HepG2 (cell line): ENCODE measurements around the gene XPR1. TPM values are rescaled to one million over a fixed set of nuclear protein-coding genes. Genes with fewer than 3 reads are reported as not detected.
A peak's percentile ranks its signal among the peaks of the same experiment; 100 is the strongest.

Source experiments
- ATF7-NPFF ChIP-seq: sonication (generic); formaldehyde crosslinking; IDR thresholded peaks from 2 replicates; pipeline ENCODE4 v1.8.1; 2023; ENCODE audit warnings: mild to moderate bottlenecking, low read depth, missing genetic modification reagents, moderate library complexity
- CREB3 ChIP-seq: sonication (generic); formaldehyde crosslinking; IDR thresholded peaks from 2 replicates; pipeline ENCODE4 v1.5.0; 2020; ENCODE audit warnings: missing genetic modification reagents
- ELK4 ChIP-seq: sonication (generic); formaldehyde crosslinking; IDR thresholded peaks from 2 replicates; pipeline ENCODE4 v1.9.0; 2021; ENCODE audit warnings: missing genetic modification reagents, borderline replicate concordance
- ERF ChIP-seq: IDR thresholded peaks from 2 replicates; pipeline ENCODE4 v1.6.1; 2018; ENCODE audit warnings: missing biosample characterization, missing genetic modification reagents
- HIC2 ChIP-seq: sonication (generic); formaldehyde crosslinking; IDR thresholded peaks from 2 replicates; pipeline ENCODE4 v1.9.0; 2022; ENCODE audit warnings: low read depth, missing genetic modification reagents
- HMG20A ChIP-seq: IDR thresholded peaks from 2 replicates; pipeline ENCODE4 v1.6.1; 2016; ENCODE audit warnings: borderline replicate concordance
- HOMEZ ChIP-seq: IDR thresholded peaks from 2 replicates; pipeline ENCODE4 v1.6.1; 2016; ENCODE audit warnings: low read depth
- MIXL1 ChIP-seq: IDR thresholded peaks from 2 replicates; pipeline ENCODE4 v1.6.1; 2016
- PRDM10 ChIP-seq: sonication (generic); formaldehyde crosslinking; IDR thresholded peaks from 2 replicates; pipeline ENCODE4 v1.4.0; 2020; ENCODE audit warnings: low read depth, missing genetic modification reagents
- ZKSCAN5 ChIP-seq: sonication (generic); formaldehyde crosslinking; IDR thresholded peaks from 2 replicates; pipeline ENCODE4 v1.5.1; 2020; ENCODE audit warnings: mild to moderate bottlenecking, missing genetic modification reagents
- ZMYM2 ChIP-seq: sonication (generic); formaldehyde crosslinking; IDR thresholded peaks from 2 replicates; pipeline ENCODE4 v1.8.0; 2022; ENCODE audit warnings: mild to moderate bottlenecking, missing genetic modification reagents
- ZNF3 ChIP-seq: IDR thresholded peaks from 2 replicates; pipeline ENCODE4 v1.7.0; 2017; ENCODE audit warnings: inconsistent platforms
- ZSCAN29 ChIP-seq: sonication (generic); formaldehyde crosslinking; conservative IDR thresholded peaks from 2 replicates; pipeline ENCODE4 v1.4.0; 2020; ENCODE audit warnings: mild to moderate bottlenecking, missing genetic modification reagents
- ZSCAN30 ChIP-seq: sonication (generic); formaldehyde crosslinking; IDR thresholded peaks from 2 replicates; pipeline ENCODE4 v1.5.0; 2020; ENCODE audit warnings: mild to moderate bottlenecking, missing genetic modification reagents
- ZSCAN5A ChIP-seq: sonication (generic); formaldehyde crosslinking; IDR thresholded peaks from 2 replicates; pipeline ENCODE4 v1.8.0; 2022; ENCODE audit warnings: mild to moderate bottlenecking, missing genetic modification reagents, borderline replicate concordance
- polyA plus RNA-seq, 8 experiments: library from polyadenylated mRNA; depleted of rRNA in 3 of 8; stranded (reverse) in 7 of 8; unstranded in 1 of 8; fragments of >200 nt; fragmentation: Illumina TruSeq in 4 of 8; extraction: Trizol in 4 of 8; gene quantifications; 2 replicates each; pipeline versions ENCODE4 v1.2.1 to v1.2.3, GENCODE V29; 2011 to 2016; ENCODE audit warnings: low read depth in 4 of 8, missing spikeins in 1 of 8, mixed read lengths in 1 of 8; ENCODE audit not compliant: insufficient read depth in 1 of 8
- total RNA-seq, 5 experiments: library from RNA; depleted of rRNA; stranded (reverse); fragments of >200 nt; fragmentation: Illumina TruSeq; extraction: Trizol; gene quantifications; 2 replicates each; pipeline ENCODE4 v1.2.3, GENCODE V29; 2016; ENCODE audit warnings: low read depth in 1 of 5

Gene XPR1
- total and polyA plus RNA-seq, 2 of the 13 experiments (the other 11 are each of a cell fraction or from before 2014, with no cell fraction given) = 22.3 to 23.6 TPM

GRCh38 chr1:180935326-180936109 lies 303.7 kb downstream of the XPR1 start (continued):
- TF ChIP-seq CREB3 (no peak), ZSCAN29 (no peak), ATF7-NPFF (no peak; the same call in 1 of the 2 replicates), HIC2 (CRISPR knock-in tag) (0 out of 2 replicates have a peak, but pooled peaks have one; percentile 61), ZSCAN30 (no peak), ERF (CRISPR knock-in tag) (peak; percentile 68), ZMYM2 (no peak), PRDM10 (CRISPR knock-in tag) (0 out of 2 replicates have a peak, but pooled peaks have one; percentile 18), HOMEZ (CRISPR knock-in tag) (peak; percentile 72), ZKSCAN5 (CRISPR knock-in tag) (no peak), ZNF3 (CRISPR knock-in tag) (no peak), HMG20A (no peak), MIXL1 (0 out of 2 replicates have a peak, but pooled peaks have one; percentile 41), ELK4 (no peak), ZSCAN5A (CRISPR knock-in tag) (no peak)
